ENCODE data around the gene PCID2. TPM values are rescaled to one million over a fixed set of nuclear protein-coding genes. Genes with fewer than 3 reads are reported as not detected.

Gene PCID2
- total RNA-seq, 1 donor: 48.5 TPM

GRCh38 chr13:113187263-113187669 lies 21.2 kb downstream of the PCID2 start:
- Histone ChIP-seq H3K9me3 (ENCODE audit: low read depth, low read length) (no peaks in the 10 kb centered on the region), H3K27ac (ENCODE audit: low read depth, low read length) (peak overlapping the region; percentile 96), H2AFZ (ENCODE audit: low read length) (peak overlapping the region; percentile 66), H4K20me1 (ENCODE audit: insufficient read depth, low read length) (no peaks in the 10 kb centered on the region), H3K4me3 (ENCODE audit: insufficient read depth, low read length) (peak overlapping the region; percentile 39), H3K4me2 (ENCODE audit: insufficient read depth, low read length) (peak overlapping the region; percentile 79), H3K36me3 (ENCODE audit: insufficient read depth, low read length) (peaks cover 53% of the 10 kb centered on the region), H3K4me1 (ENCODE audit: insufficient read depth, low read length) (peaks cover 17% of the 10 kb centered on the region), H3K79me2 (ENCODE audit: insufficient read depth, low read length) (peaks cover 33% of the 10 kb centered on the region), H3K27me3 (ENCODE audit: insufficient read depth, low read length) (no peaks in the 10 kb centered on the region)
- TF ChIP-seq CTCF (IDR thresholded peaks at IDR 0.05; ENCODE audit: extremely low read depth, low read depth, low read length): no peak
- peak; percentile 95 for DNase-seq (ENCODE audit: insufficient read length, low spot score, missing footprints)

GRCh38 chr13:113186061-113186900 lies 22.2 kb downstream of the PCID2 start:
- peaks cover 28% of the 10 kb centered on the region for H3K79me2 ChIP-seq (ENCODE audit: insufficient read depth, low read length)
- H3K27ac ChIP-seq (ENCODE audit: low read depth, low read length): peak overlapping the region; percentile 96
- DNase-seq (ENCODE audit: insufficient read length, low spot score, missing footprints): no peak
- peaks cover 44% of the 10 kb centered on the region for H3K36me3 ChIP-seq (ENCODE audit: insufficient read depth, low read length)
- peaks cover 21% of the 10 kb centered on the region for H3K4me1 ChIP-seq (ENCODE audit: insufficient read depth, low read length)
- H3K4me2 ChIP-seq (ENCODE audit: insufficient read depth, low read length): no peak overlapping the region
- H3K27me3 ChIP-seq (ENCODE audit: insufficient read depth, low read length): no peaks in the 10 kb centered on the region
- H3K4me3 ChIP-seq (ENCODE audit: insufficient read depth, low read length): no peak overlapping the region
- H2AFZ ChIP-seq (ENCODE audit: low read length): no peak overlapping the region
- no peaks in the 10 kb centered on the region for H4K20me1 ChIP-seq (ENCODE audit: insufficient read depth, low read length)
- no peak for TF ChIP-seq CTCF (IDR thresholded peaks at IDR 0.05; ENCODE audit: extremely low read depth, low read depth, low read length)
- H3K9me3 ChIP-seq (ENCODE audit: low read depth, low read length): no peaks in the 10 kb centered on the region

GRCh38 chr13:113184568-113185440 lies 23.7 kb downstream of the PCID2 start:
- Histone ChIP-seq H3K79me2 (ENCODE audit: insufficient read depth, low read length) (peaks cover 27% of the 10 kb centered on the region), H3K27me3 (ENCODE audit: insufficient read depth, low read length) (no peaks in the 10 kb centered on the region), H3K27ac (ENCODE audit: low read depth, low read length) (no peak overlapping the region), H3K4me2 (ENCODE audit: insufficient read depth, low read length) (no peak overlapping the region), H4K20me1 (ENCODE audit: insufficient read depth, low read length) (no peaks in the 10 kb centered on the region), H3K4me1 (ENCODE audit: insufficient read depth, low read length) (peaks cover 21% of the 10 kb centered on the region), H3K36me3 (ENCODE audit: insufficient read depth, low read length) (peaks cover 48% of the 10 kb centered on the region), H2AFZ (ENCODE audit: low read length) (no peak overlapping the region), H3K9me3 (ENCODE audit: low read depth, low read length) (no peaks in the 10 kb centered on the region), H3K4me3 (ENCODE audit: insufficient read depth, low read length) (no peak overlapping the region)
- no peak for DNase-seq (ENCODE audit: insufficient read length, low spot score, missing footprints)
- no peak for TF ChIP-seq CTCF (IDR thresholded peaks at IDR 0.05; ENCODE audit: extremely low read depth, low read depth, low read length)
